ENCODE results near the gene KANK3. TPM values are rescaled to one million over a fixed set of nuclear protein-coding genes. Genes with fewer than 3 reads are reported as not detected.

The KANK3 gene
- total RNA-seq, result 10 to 100 TPM in 3 of 4 donors, 1 to 10 TPM in 1; 7.1 to 16.0 (median 13.7) TPM

- in situ Hi-C loops (cut with MboI; ENCODE audit: low sequenced_read_pairs in 4 of 4), result no loop called here
- peak within 1 kb of the TSS; percentile 79 to 90 (median 85) for H3K27ac ChIP-seq
- ATAC-seq (peak; percentile 80 to 85), DNase-seq (peak; percentile 80 to 86)
- no peaks in the 10 kb centered on the region for H3K9me3 ChIP-seq
- H3K27me3 ChIP-seq, result peaks cover 5 to 21% (median 18%) of the 10 kb centered on the region in 3 donors
- intact Hi-C loops (cut with DNase I; ENCODE audit: low total_unique reads), result no loop called here
- peak within 1 kb of the TSS; percentile 59 to 68 (median 64) for H3K4me3 ChIP-seq
- H3K4me1 ChIP-seq, result peaks cover 3 to 14% of the 10 kb centered on the region in 2 donors
- TF ChIP-seq, protein P1, sequence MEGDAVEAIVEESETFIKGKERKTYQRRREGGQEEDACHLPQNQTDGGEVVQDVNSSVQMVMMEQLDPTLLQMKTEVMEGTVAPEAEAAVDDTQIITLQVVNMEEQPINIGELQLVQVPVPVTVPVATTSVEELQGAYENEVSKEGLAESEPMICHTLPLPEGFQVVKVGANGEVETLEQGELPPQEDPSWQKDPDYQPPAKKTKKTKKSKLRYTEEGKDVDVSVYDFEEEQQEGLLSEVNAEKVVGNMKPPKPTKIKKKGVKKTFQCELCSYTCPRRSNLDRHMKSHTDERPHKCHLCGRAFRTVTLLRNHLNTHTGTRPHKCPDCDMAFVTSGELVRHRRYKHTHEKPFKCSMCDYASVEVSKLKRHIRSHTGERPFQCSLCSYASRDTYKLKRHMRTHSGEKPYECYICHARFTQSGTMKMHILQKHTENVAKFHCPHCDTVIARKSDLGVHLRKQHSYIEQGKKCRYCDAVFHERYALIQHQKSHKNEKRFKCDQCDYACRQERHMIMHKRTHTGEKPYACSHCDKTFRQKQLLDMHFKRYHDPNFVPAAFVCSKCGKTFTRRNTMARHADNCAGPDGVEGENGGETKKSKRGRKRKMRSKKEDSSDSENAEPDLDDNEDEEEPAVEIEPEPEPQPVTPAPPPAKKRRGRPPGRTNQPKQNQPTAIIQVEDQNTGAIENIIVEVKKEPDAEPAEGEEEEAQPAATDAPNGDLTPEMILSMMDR (IDR thresholded peaks at IDR 0.05 in 4 of 5, conservative IDR thresholded peaks at IDR 0.05 in 1 of 5), result no peak
- peak; percentile 67 to 82 for TF ChIP-seq POLR2A (IDR thresholded peaks at IDR 0.05)
- H3K36me3 ChIP-seq, result no peaks in the 10 kb centered on the region
Measured at GRCh38 chr19:8342684-8343482, at the start of gene KANK3. Gene KANK3 (minus strand): TSS chr19:8343262. CDS start chr19:8337828, 5,434 bp downstream.

DNA sequence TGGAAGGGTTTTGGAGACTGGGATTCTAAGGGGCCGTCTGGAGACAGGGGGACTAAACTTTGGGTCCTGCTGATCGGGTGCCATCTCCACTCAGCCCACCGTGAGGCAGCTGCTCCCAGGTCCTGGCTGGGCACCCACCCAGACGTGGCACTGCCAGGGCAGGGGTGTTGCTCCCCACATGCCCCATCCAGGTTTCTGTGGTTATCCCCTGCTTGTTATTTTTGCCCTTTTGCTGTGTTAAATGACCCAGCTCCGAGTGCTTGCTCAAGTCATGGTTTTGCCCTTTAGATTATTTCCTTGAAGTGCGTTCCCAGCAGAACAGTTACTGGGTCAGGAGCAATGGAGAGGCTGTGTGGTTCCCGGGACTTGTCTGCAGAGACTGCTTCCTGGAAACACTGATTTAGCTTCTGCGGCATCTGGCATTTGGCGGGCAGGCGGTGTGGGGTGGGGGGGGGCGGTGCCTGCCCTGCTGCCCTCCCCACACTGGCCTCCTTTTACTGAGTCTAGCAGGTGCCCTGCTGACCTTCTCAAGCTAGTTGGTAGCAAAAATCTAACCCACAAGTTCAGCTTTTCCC is 49.0 kb upstream of the KANK3 start:
- Histone ChIP-seq H3K27me3 (no peaks in the 10 kb centered on the region), H3K9me3 (no peaks in the 10 kb centered on the region), H3K4me1 (peaks cover 66 to 67% of the 10 kb centered on the region in 2 donors), H3K4me3 (peak overlapping the region; percentile 43 to 100 (median 68)), H3K36me3 (no peaks in the 10 kb centered on the region), H3K27ac (peak overlapping the region; percentile 96 to 100 (median 100))
- in situ Hi-C loops (cut with MboI; ENCODE audit: low sequenced_read_pairs in 4 of 4), result no loop called here
- peak; percentile 42 to 48 for TF ChIP-seq POLR2A (IDR thresholded peaks at IDR 0.05)
- TF ChIP-seq, protein P1 (IDR thresholded peaks at IDR 0.05 in 4 of 5, conservative IDR thresholded peaks at IDR 0.05 in 1 of 5), result no peak
- DNase-seq (peak in 1 of 2 donors; percentile 68), ATAC-seq (peak in 1 of 2 donors; percentile 7)
- intact Hi-C loops (cut with DNase I; ENCODE audit: low total_unique reads), result no loop called here

- Histone ChIP-seq H3K4me3 (peak overlapping the region; percentile 43 to 100 (median 68)), H3K36me3 (no peaks in the 10 kb centered on the region), H3K4me1 (peaks cover 59 to 65% of the 10 kb centered on the region in 2 donors), H3K27me3 (no peaks in the 10 kb centered on the region), H3K27ac (peak overlapping the region; percentile 96 to 100 (median 100)), H3K9me3 (no peaks in the 10 kb centered on the region)
- intact Hi-C loops (cut with DNase I; ENCODE audit: low total_unique reads) (no loop called here), in situ Hi-C loops (cut with MboI; ENCODE audit: low sequenced_read_pairs in 4 of 4) (no loop called here)
- TF ChIP-seq, protein P1 (IDR thresholded peaks at IDR 0.05 in 4 of 5, conservative IDR thresholded peaks at IDR 0.05 in 1 of 5), result no peak
- TF ChIP-seq POLR2A (IDR thresholded peaks at IDR 0.05), result no peak
- DNase-seq (no peak), ATAC-seq (no peak)
Measured at GRCh38 chr19:8391198-8392016, 48.3 kb upstream of the KANK3 start.

GRCh38 chr19:8390617-8390981 is 47.5 kb upstream of the KANK3 start:
- TF ChIP-seq, protein P1 (IDR thresholded peaks at IDR 0.05 in 4 of 5, conservative IDR thresholded peaks at IDR 0.05 in 1 of 5), result no peak
- peak in 1 of 2 donors; percentile 36 for TF ChIP-seq POLR2A (IDR thresholded peaks at IDR 0.05)
- peak overlapping the region; percentile 96 to 100 (median 100) for H3K27ac ChIP-seq
- H3K27me3 ChIP-seq, result no peaks in the 10 kb centered on the region
- no peaks in the 10 kb centered on the region for H3K36me3 ChIP-seq
- in situ Hi-C loops (cut with MboI; ENCODE audit: low sequenced_read_pairs in 4 of 4) (no loop called here), intact Hi-C loops (cut with DNase I; ENCODE audit: low total_unique reads) (loop anchor here (1.0 kb wide), 4 partner anchors 23 to 123 kb away; partner anchors contain the start of genes NDUFA7 and RPS28)
- peak; percentile 69 to 76 for ATAC-seq
- H3K4me1 ChIP-seq, result peaks cover 52 to 58% of the 10 kb centered on the region in 2 donors
- no peaks in the 10 kb centered on the region for H3K9me3 ChIP-seq
- DNase-seq, result peak; percentile 94 to 97
- H3K4me3 ChIP-seq, result peak overlapping the region; percentile 68 to 100 (median 72)
